Measurements from ENCODE around the gene MBOAT1. TPM values are rescaled to one million over a fixed set of nuclear protein-coding genes. Genes with fewer than 3 reads are reported as not detected.
"Not testable (repeated sequence)": the region's sequence is repeated elsewhere in the genome, so short reads cannot be mapped to it uniquely, and the experiment has no call there.

Gene MBOAT1, protein sequence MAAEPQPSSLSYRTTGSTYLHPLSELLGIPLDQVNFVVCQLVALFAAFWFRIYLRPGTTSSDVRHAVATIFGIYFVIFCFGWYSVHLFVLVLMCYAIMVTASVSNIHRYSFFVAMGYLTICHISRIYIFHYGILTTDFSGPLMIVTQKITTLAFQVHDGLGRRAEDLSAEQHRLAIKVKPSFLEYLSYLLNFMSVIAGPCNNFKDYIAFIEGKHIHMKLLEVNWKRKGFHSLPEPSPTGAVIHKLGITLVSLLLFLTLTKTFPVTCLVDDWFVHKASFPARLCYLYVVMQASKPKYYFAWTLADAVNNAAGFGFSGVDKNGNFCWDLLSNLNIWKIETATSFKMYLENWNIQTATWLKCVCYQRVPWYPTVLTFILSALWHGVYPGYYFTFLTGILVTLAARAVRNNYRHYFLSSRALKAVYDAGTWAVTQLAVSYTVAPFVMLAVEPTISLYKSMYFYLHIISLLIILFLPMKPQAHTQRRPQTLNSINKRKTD
- 10 to 100 TPM; 13.4 to 14.0 TPM for total RNA-seq

DNA sequence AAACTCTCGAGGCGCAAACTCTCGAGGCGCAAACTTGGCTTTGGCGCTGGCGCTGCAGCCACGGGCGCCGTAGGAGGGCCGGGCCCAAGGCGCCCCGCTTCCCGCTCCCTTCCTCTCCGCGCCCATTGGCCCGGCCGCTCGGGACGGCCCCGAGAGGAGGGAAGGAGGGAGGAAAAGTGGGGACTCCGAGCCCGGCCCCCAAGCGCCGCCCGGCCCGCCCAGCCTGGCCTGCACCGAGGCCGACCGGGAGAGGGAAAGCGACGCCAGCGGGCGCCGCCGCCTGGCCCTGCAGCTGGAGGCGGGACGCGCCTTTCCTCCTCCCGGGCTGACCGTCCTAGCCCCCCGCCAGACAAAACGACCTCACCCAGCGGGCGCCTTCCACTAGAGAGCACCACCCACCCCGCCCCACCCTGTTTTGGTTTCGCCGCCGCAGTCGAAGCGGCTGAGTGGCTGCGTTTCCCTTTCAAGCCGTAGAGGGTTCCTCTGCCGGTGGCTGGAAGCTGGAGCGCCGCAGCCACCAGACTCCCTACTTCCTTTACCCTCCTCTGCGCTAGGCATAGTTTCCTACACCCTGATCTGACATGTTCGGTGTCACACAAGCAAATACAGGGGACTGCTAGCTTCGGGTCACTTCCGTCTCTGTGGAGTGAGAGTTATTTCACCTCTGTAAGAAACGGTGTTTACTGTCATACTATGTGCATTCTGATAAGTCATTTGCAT lies at the start of gene MBOAT1:
TSS of gene MBOAT1 (minus strand) at position 78 of the 720 bp plus-strand sequence. CDS start 235 bp downstream, outside the sequence.
- POLR2A ChIA-PET: interaction anchor here (1.0 to 1.5 kb wide), 4 partner anchors 11 to 107 kb away, joined by 3 to 6 read pairs (median 4); no protein-coding TSS in a partner anchor
- peak within 1 kb of the TSS; percentile 86 for H3K4me3 Mint-ChIP-seq
- peak within 1 kb of the TSS; percentile 90 for H3K27ac Mint-ChIP-seq
- peak; percentile 81 for DNase-seq
- no peaks in the 10 kb centered on the region for H3K27me3 Mint-ChIP-seq
- H3K4me1 Mint-ChIP-seq (ENCODE audit: low read depth): peaks cover 36% of the 10 kb centered on the region
- CTCF ChIA-PET: interaction anchor here (0.6 to 2.1 kb wide), 4 partner anchors 10 to 317 kb away, joined by 3 to 12 read pairs (median 6); no protein-coding TSS in a partner anchor
- H3K9me3 Mint-ChIP-seq: no peaks in the 10 kb centered on the region
- H3K36me3 Mint-ChIP-seq: no peaks in the 10 kb centered on the region
- intact Hi-C loops (cut with micrococcal nuclease): loop anchor here (1.0 to 5.0 kb wide), 7 partner anchors 10 to 322 kb away; partner anchors contain the start of genes CDKAL1 and E2F3

DNA sequence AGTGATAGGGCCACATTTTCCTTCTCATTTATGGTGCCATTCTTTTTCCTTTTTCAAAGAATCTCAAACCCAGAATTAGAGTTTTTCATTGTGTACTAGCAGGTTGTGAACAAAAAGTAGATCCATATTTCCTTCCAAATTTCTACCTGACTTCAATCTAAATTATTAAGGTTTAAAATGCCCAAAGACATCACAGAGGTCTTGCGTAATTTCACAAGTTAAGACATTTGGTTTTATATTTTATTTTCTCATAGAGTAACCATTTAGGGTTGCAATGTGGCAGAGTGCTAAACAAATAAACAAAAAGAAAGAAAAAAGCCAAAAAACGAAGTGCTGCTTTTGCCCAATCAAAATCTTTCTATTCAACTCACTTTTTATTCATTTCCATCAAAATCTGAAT lies 49.4 kb upstream of the MBOAT1 start:
- Mint-ChIP-seq H3K36me3 (no peaks in the 10 kb centered on the region), H3K27ac (no peak overlapping the region), H3K27me3 (no peaks in the 10 kb centered on the region), H3K9me3 (peaks cover 7% of the 10 kb centered on the region), H3K4me1 (ENCODE audit: low read depth) (peaks cover under 1% of the 10 kb centered on the region), H3K4me3 (no peak overlapping the region)
- ChIA-PET CTCF (no interaction called here), POLR2A (no interaction called here)
- no peak for DNase-seq
- intact Hi-C loops (cut with micrococcal nuclease): no loop called here

- no peak overlapping the region for H3K27ac Mint-ChIP-seq
- intact Hi-C loops (cut with micrococcal nuclease): no loop called here
- no peaks in the 10 kb centered on the region for H3K4me1 Mint-ChIP-seq (ENCODE audit: low read depth)
- H3K9me3 Mint-ChIP-seq: peaks cover 7% of the 10 kb centered on the region
- no peaks in the 10 kb centered on the region for H3K36me3 Mint-ChIP-seq
- ChIA-PET POLR2A (no interaction called here), CTCF (interaction anchor here (1.2 kb wide), 1 partner anchor 268 kb away, joined by 4 read pairs; no protein-coding TSS in a partner anchor)
- no peaks in the 10 kb centered on the region for H3K27me3 Mint-ChIP-seq
- no peak for DNase-seq
- H3K4me3 Mint-ChIP-seq: no peak overlapping the region
These were observed 48.1 kb upstream of the MBOAT1 start for GRCh38 chr6:20260360-20260759.

DNA sequence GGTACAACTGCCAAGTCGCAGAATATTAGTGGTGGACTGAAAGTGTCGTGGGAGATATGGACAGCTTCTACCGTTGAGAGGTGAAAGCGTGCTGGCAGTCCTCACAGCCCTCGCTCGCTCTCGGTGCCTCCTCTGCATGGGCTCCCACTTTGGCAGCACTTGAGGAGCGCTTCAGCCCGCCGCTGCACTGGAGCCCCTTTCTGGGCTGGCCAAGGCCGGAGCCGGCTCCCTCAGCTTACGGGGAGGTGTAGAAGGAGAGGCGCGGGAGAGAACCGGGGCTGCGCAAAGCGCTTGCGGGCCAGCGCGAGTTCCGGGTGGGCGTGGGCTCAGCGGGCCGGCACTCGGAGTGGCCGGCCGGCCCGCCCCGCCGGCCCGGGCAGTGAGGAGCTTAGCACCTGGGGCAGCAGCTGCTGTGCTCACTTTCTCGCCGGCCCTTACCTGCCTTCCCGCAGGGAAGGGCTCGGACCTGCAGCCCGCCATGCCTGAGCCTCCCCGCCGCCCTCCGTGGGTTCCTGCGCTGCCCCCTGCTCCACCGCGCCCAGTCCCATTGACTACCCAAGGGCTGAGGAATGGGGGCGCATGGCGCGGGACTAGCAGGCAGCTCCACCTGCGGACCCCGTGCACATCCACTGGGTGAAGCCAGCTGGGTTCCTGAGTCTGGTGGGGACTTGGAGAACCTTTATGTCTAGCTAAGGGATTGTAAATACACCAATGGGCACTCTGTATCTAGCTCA lies 47.2 kb upstream of the MBOAT1 start:
- CTCF ChIA-PET: interaction anchor here (1.2 kb wide), 1 partner anchor 268 kb away, joined by 4 read pairs; no protein-coding TSS in a partner anchor
- DNase-seq: no peak
- Mint-ChIP-seq H3K36me3 (no peaks in the 10 kb centered on the region), H3K9me3 (peaks cover 7% of the 10 kb centered on the region), H3K27me3 (no peaks in the 10 kb centered on the region), H3K4me3 (no peak overlapping the region), H3K4me1 (ENCODE audit: low read depth) (no peaks in the 10 kb centered on the region), H3K27ac (no peak overlapping the region)
- POLR2A ChIA-PET: no interaction called here
- intact Hi-C loops (cut with micrococcal nuclease): no loop called here

GRCh38 chr6:20255428-20255827 lies 43.2 kb upstream of the MBOAT1 start:
- DNase-seq: no peak
- no peaks in the 10 kb centered on the region for H3K36me3 Mint-ChIP-seq
- CTCF ChIA-PET: no interaction called here
- no peak overlapping the region for H3K27ac Mint-ChIP-seq
- POLR2A ChIA-PET: no interaction called here
- intact Hi-C loops (cut with micrococcal nuclease): no loop called here
- no peaks in the 10 kb centered on the region for H3K27me3 Mint-ChIP-seq
- no peak overlapping the region for H3K4me3 Mint-ChIP-seq
- H3K9me3 Mint-ChIP-seq: no peaks in the 10 kb centered on the region
- no peaks in the 10 kb centered on the region for H3K4me1 Mint-ChIP-seq (ENCODE audit: low read depth)

DNA sequence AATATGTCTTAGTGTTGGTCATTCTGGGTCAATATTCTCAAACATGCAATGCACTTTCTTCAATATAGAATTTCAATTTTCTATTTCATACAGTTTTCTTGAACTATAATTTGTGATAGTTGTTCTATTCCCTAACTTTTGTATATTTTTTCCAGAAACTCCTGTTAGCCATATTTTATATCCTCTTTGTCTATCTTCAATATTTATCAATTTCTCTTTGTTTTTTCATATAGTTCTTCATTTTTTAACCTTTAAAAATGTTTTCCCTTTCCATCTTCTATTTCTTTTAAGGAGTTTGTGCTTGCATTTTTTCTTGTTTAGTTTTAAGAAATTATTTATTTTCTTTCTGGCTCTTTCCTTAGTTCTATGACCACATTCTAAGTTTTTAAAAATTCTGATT lies 42.0 kb upstream of the MBOAT1 start:
- POLR2A ChIA-PET: no interaction called here
- DNase-seq: no peak
- Mint-ChIP-seq H3K9me3 (no peaks in the 10 kb centered on the region), H3K36me3 (no peaks in the 10 kb centered on the region), H3K4me1 (ENCODE audit: low read depth) (no peaks in the 10 kb centered on the region), H3K27ac (no peak overlapping the region), H3K4me3 (no peak overlapping the region), H3K27me3 (no peaks in the 10 kb centered on the region)
- CTCF ChIA-PET: interaction anchor here (0.7 kb wide), 1 partner anchor 13 kb away, joined by 3 read pairs; no protein-coding TSS in a partner anchor
- intact Hi-C loops (cut with micrococcal nuclease): no loop called here

GRCh38 chr6:20253021-20253420 lies 40.8 kb upstream of the MBOAT1 start:
- no peak for DNase-seq
- Mint-ChIP-seq H3K9me3 (no peaks in the 10 kb centered on the region), H3K4me1 (ENCODE audit: low read depth) (no peaks in the 10 kb centered on the region), H3K4me3 (no peak overlapping the region), H3K27ac (no peak overlapping the region), H3K36me3 (no peaks in the 10 kb centered on the region), H3K27me3 (no peaks in the 10 kb centered on the region)
- POLR2A ChIA-PET: no interaction called here
- intact Hi-C loops (cut with micrococcal nuclease): no loop called here
- CTCF ChIA-PET: no interaction called here

- ChIA-PET CTCF (no interaction called here), POLR2A (no interaction called here)
- Mint-ChIP-seq H3K4me1 (ENCODE audit: low read depth) (no peaks in the 10 kb centered on the region), H3K36me3 (no peaks in the 10 kb centered on the region), H3K27me3 (no peaks in the 10 kb centered on the region), H3K27ac (no peak overlapping the region), H3K9me3 (no peaks in the 10 kb centered on the region), H3K4me3 (no peak overlapping the region)
- intact Hi-C loops (cut with micrococcal nuclease): no loop called here
- no peak for DNase-seq
These were observed 40.0 kb upstream of the MBOAT1 start for GRCh38 chr6:20252311-20252710.

- Mint-ChIP-seq H3K36me3 (no peaks in the 10 kb centered on the region), H3K4me3 (no peak overlapping the region), H3K27ac (no peak overlapping the region), H3K9me3 (no peaks in the 10 kb centered on the region), H3K27me3 (no peaks in the 10 kb centered on the region), H3K4me1 (ENCODE audit: low read depth) (no peaks in the 10 kb centered on the region)
- ChIA-PET CTCF (no interaction called here), POLR2A (no interaction called here)
- intact Hi-C loops (cut with micrococcal nuclease): no loop called here
- no peak for DNase-seq
These were observed 39.3 kb upstream of the MBOAT1 start for GRCh38 chr6:20251525-20251924.

DNA sequence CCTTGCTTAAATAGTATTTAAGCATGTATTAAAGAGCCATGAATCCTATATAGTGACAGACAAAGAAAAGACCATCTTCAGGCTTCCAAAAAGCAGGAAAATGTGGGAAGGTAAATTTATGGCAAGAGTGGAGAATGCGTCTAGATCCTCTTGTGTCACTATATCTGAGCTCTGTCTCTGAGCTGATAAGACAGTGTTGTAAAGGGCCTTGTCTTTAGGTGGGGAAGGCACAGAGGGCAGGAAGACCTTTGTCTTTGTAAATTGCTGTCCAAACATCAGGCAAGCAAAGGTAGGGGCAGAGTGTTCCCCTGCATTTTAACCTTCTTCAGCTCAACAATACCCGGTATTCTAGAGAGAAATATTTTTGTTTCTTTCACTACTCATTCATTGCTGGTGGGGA lies 33.9 kb upstream of the MBOAT1 start:
- ChIA-PET POLR2A (no interaction called here), CTCF (no interaction called here)
- Mint-ChIP-seq H3K9me3 (no peaks in the 10 kb centered on the region), H3K4me3 (no peak overlapping the region), H3K27ac (no peak overlapping the region), H3K4me1 (ENCODE audit: low read depth) (no peaks in the 10 kb centered on the region), H3K27me3 (no peaks in the 10 kb centered on the region), H3K36me3 (no peaks in the 10 kb centered on the region)
- intact Hi-C loops (cut with micrococcal nuclease): no loop called here
- no peak for DNase-seq

- CTCF ChIA-PET, POLR2A ChIA-PET: not testable (repeated sequence)
These were observed 32.8 kb upstream of the MBOAT1 start for GRCh38 chr6:20244807-20245681.

More at GRCh38 chr6:20244807-20245681, 32.8 kb upstream of the MBOAT1 start:
- H3K4me3 Mint-ChIP-seq; H3K27ac Mint-ChIP-seq; H3K27me3 Mint-ChIP-seq; H3K9me3 Mint-ChIP-seq; DNase-seq; H3K36me3 Mint-ChIP-seq; H3K4me1 Mint-ChIP-seq (ENCODE audit: low read depth); intact Hi-C loops (cut with micrococcal nuclease): not testable (repeated sequence)
